Spleen (tissue), 11 donors: ENCODE measurements around the gene SH3D19. TPM values are rescaled to one million over a fixed set of nuclear protein-coding genes. Genes with fewer than 3 reads are reported as not detected.

Source experiments
- DNase-seq: peaks from one replicate; pipeline ENCODE4 v3.0.0-alpha.2; 2020
- H3K27ac ChIP-seq, 8 donors: fragments of 200-600 bp; sonication (generic) in 7 of 8; 1 replicate in 4 of 8; 2 replicates in 4 of 8; pipeline versions ENCODE4 v1.5.0 to v1.8.0; 2016 to 2021; ENCODE audit warnings: inconsistent platforms in 4 of 8, mild to moderate bottlenecking in 4 of 8, moderate library complexity in 1 of 8
- H3K27me3 ChIP-seq, 7 donors: fragments of 200-600 bp; sonication (generic) in 6 of 7; replicated peaks in 1 of 7; 1 replicate in 4 of 7; 2 replicates in 3 of 7; pipeline versions ENCODE4 v1.5.0 to v1.8.0; 2016 to 2021; ENCODE audit warnings: inconsistent platforms in 3 of 7, mild to moderate bottlenecking in 1 of 7
- H3K36me3 ChIP-seq, 6 donors: fragments of 200-600 bp; sonication (generic) in 5 of 6; 1 replicate in 4 of 6; 2 replicates in 2 of 6; pipeline versions ENCODE4 v1.5.0 to v1.8.0; 2016 to 2021; ENCODE audit warnings: inconsistent platforms in 2 of 6
- H3K4me1 ChIP-seq, 6 donors: fragments of 200-600 bp; sonication (generic) in 5 of 6; 1 replicate in 3 of 6; 2 replicates in 3 of 6; pipeline versions ENCODE4 v1.5.0 to v1.8.0; 2016 to 2021; ENCODE audit warnings: inconsistent platforms in 3 of 6
- H3K4me3 ChIP-seq, 8 donors: fragments of 200-600 bp; sonication (generic) in 7 of 8; 1 replicate in 4 of 8; 2 replicates in 4 of 8; pipeline versions ENCODE4 v1.5.0 to v1.8.0; 2016 to 2021; ENCODE audit warnings: inconsistent platforms in 4 of 8, mild to moderate bottlenecking in 4 of 8, moderate library complexity in 2 of 8
- H3K9me3 ChIP-seq, 8 donors: fragments of 200-600 bp; sonication (generic) in 7 of 8; 1 replicate in 4 of 8; 2 replicates in 4 of 8; pipeline versions ENCODE4 v1.5.0 to v1.8.0; 2016 to 2021; ENCODE audit warnings: inconsistent platforms in 4 of 8
- CTCF ChIP-seq, 11 experiments: fragments of 200-600 bp in 7 of 11; fragments of 450-650 bp in 4 of 11; sonication (generic) in 4 of 11; IDR thresholded peaks in 8 of 11; conservative IDR thresholded peaks in 3 of 11; 1 replicate in 7 of 11; 2 replicates in 4 of 11; pipeline versions ENCODE4 v1.4.0 to v1.8.0; 2016 to 2021; ENCODE audit warnings: antibody characterized with exemption in 11 of 11, inconsistent platforms in 4 of 11, mild to moderate bottlenecking in 1 of 11
- POLR2A ChIP-seq, 3 donors: fragments of 450-650 bp; IDR thresholded peaks; one replicate each; pipeline ENCODE4 v1.5.1; 2017; ENCODE audit warnings: antibody characterized with exemption in 3 of 3, mild to moderate bottlenecking in 1 of 3
- POLR2AphosphoS5 ChIP-seq, 3 donors: sonication (generic); formaldehyde crosslinking; IDR thresholded peaks; one replicate each; pipeline ENCODE4 v1.5.1; 2017; ENCODE audit warnings: antibody characterized with exemption in 3 of 3
- WGBS, 5 donors: extraction: QIAGEN DNeasy Blood & Tissue Kit in 3 of 5; methylation state at CpG; one replicate each; pipeline versions ENCODE4 v1.1.5 to v1.1.7; 2013 to 2018; 5-methylcytosine and 5-hydroxymethylcytosine counted together
- intact Hi-C: fragments of 100-400 bp; cut with DNase I; formaldehyde crosslinking; loops from one replicate; pipeline ENCODE4 v1.15.0; 2023; ENCODE audit warnings: low total_unique reads
- polyA plus RNA-seq, 3 donors: library from polyadenylated mRNA; stranded (reverse); fragments of 200-250 nt; gene quantifications; one replicate each; pipeline ENCODE4 v1.2.1, GENCODE V29; 2013
- total RNA-seq, 7 donors: library from RNA; depleted of rRNA in 3 of 7; stranded (reverse); fragments of >200 nt in 3 of 7; fragmentation: NEBNext Ultra II Directional in 4 of 7; extraction: Animal tissue kit (Norgen Biotek cat#: 25700) in 4 of 7; gene quantifications; one replicate each; pipeline versions ENCODE4 v1.1.0 to v1.2.1, GENCODE V29; 2016 to 2021
- donor health status: healthy with polysubstance abuse.
- donor health status: DM: no; HTN: no; CAD: no; lungs with moderate emphysema.
- donor health status: DM: no; HTN: no; CAD: no.
- donor health status: Bipolar disorder and iron deficiency.
- donor health status: healthy.
- donor health status: DM: no; HTN: no; CAD: no.
- donor health status: DM: yes; HTN: yes; CAD: no.

Gene SH3D19
- total and polyA plus RNA-seq, 10 donors, result 3.0 to 33.3 (median 14.7) TPM

GRCh38 chr4:151153585-151153984 lies 171.8 kb downstream of the SH3D19 start:
- Histone ChIP-seq H3K4me3 (no peak overlapping the region), H3K9me3 (peaks cover 0 to 4% (median 0%) of the 10 kb centered on the region in 8 donors), H3K27ac (no peak overlapping the region), H3K27me3 (no peaks in the 10 kb centered on the region), H3K4me1 (no peaks in the 10 kb centered on the region), H3K36me3 (peaks cover 0 to 8% (median 0%) of the 10 kb centered on the region in 6 donors)
- TF ChIP-seq CTCF (IDR thresholded peaks at IDR 0.05 in 8 of 11, conservative IDR thresholded peaks at IDR 0.05 in 3 of 11), result no peak
- TF ChIP-seq POLR2A (IDR thresholded peaks at IDR 0.05), result no peak
- no peak for TF ChIP-seq POLR2AphosphoS5 (IDR thresholded peaks at IDR 0.05)
- intact Hi-C loops, result no loop called here
- no peak for DNase-seq
- WGBS, 5 donors, result 55 to 81% (median 64%) methylated on average over 2 of the region's 2 CpGs

GRCh38 chr4:151152028-151152427 lies 173.4 kb downstream of the SH3D19 start:
- no peak overlapping the region for H3K27ac ChIP-seq
- no peak for DNase-seq

GRCh38 chr4:151150821-151151580 lies 174.4 kb downstream of the SH3D19 start:
- Histone ChIP-seq H3K4me1 (no peaks in the 10 kb centered on the region), H3K27me3 (no peaks in the 10 kb centered on the region), H3K9me3 (no peaks in the 10 kb centered on the region), H3K4me3 (no peak overlapping the region), H3K36me3 (peaks cover 0 to 11% (median 0%) of the 10 kb centered on the region in 6 donors), H3K27ac (no peak overlapping the region)
- TF ChIP-seq POLR2A (IDR thresholded peaks at IDR 0.05) (no peak), POLR2AphosphoS5 (IDR thresholded peaks at IDR 0.05) (no peak), CTCF (IDR thresholded peaks at IDR 0.05 in 8 of 11, conservative IDR thresholded peaks at IDR 0.05 in 3 of 11) (no peak)
- intact Hi-C loops, result no loop called here
- no peak for DNase-seq
- 90 to 97% (median 94%) methylated on average over 9 of the region's 9 CpGs for WGBS, 5 donors

More at GRCh38 chr4:151152028-151152427, 173.4 kb downstream of the SH3D19 start:
- Histone ChIP-seq H3K27me3 (no peaks in the 10 kb centered on the region), H3K9me3 (no peaks in the 10 kb centered on the region), H3K36me3 (peaks cover 0 to 11% (median 0%) of the 10 kb centered on the region in 6 donors), H3K4me1 (no peaks in the 10 kb centered on the region), H3K4me3 (no peak overlapping the region)
- intact Hi-C loops, result no loop called here
- no peak for TF ChIP-seq CTCF (IDR thresholded peaks at IDR 0.05 in 8 of 11, conservative IDR thresholded peaks at IDR 0.05 in 3 of 11)
- no peak for TF ChIP-seq POLR2A (IDR thresholded peaks at IDR 0.05)
- TF ChIP-seq POLR2AphosphoS5 (IDR thresholded peaks at IDR 0.05), result no peak
- WGBS, 5 donors, result 2 to 9% (median 7%) methylated on average over 1 of the region's 1 CpG

- H3K36me3 ChIP-seq, result peaks cover 0 to 11% (median 0%) of the 10 kb centered on the region in 6 donors
- 88 to 95% (median 91%) methylated on average over 4 of the region's 4 CpGs for WGBS, 5 donors
- no peak overlapping the region for H3K27ac ChIP-seq
- no peak overlapping the region for H3K4me3 ChIP-seq
- intact Hi-C loops, result no loop called here
- H3K9me3 ChIP-seq, result no peaks in the 10 kb centered on the region
- no peak for DNase-seq
- H3K27me3 ChIP-seq, result no peaks in the 10 kb centered on the region
- no peaks in the 10 kb centered on the region for H3K4me1 ChIP-seq
- TF ChIP-seq POLR2A (IDR thresholded peaks at IDR 0.05), result no peak
Measured at GRCh38 chr4:151148261-151148660, 177.1 kb downstream of the SH3D19 start.
